CD14-positive monocyte (primary cell): ENCODE data around the gene INPP4A. TPM values are rescaled to one million over a fixed set of nuclear protein-coding genes. Genes with fewer than 3 reads are reported as not detected.
A peak's percentile ranks its signal among the peaks of the same experiment; 100 is the strongest.

Experiments used
- DNase-seq, 3 donors: peaks; one replicate each; pipeline ENCODE4 v3.0.0-alpha.2; 2011 to 2022
- H2AFZ ChIP-seq: 2 replicates; pipeline ENCODE4 v1.6.0; 2012; ENCODE audit warnings: mild to moderate bottlenecking, low read depth, low read length, inconsistent platforms; ENCODE audit not compliant: insufficient read depth, poor library complexity, severe bottlenecking
- H3K27ac ChIP-seq, 2 donors: 1 replicate in 1 of 2; 2 replicates in 1 of 2; pipeline ENCODE4 v1.5.1; 2012 to 2013; ENCODE audit warnings: low read length in 2 of 2, control low read depth in 1 of 2, inconsistent platforms in 1 of 2, low read depth in 1 of 2, mild to moderate bottlenecking in 1 of 2
- H3K27me3 ChIP-seq, 2 donors: one replicate each; pipeline versions ENCODE4 v1.6.0 to v1.6.1; 2011 to 2013; ENCODE audit warnings: low read length in 2 of 2; ENCODE audit not compliant: control insufficient read depth in 2 of 2, insufficient read depth in 2 of 2
- H3K36me3 ChIP-seq, 2 donors: replicated peaks in 1 of 2; 1 replicate in 1 of 2; 2 replicates in 1 of 2; pipeline versions ENCODE4 v1.5.1 to v1.6.1; 2012 to 2013; ENCODE audit warnings: low read length in 2 of 2, control low read depth in 1 of 2, inconsistent platforms in 1 of 2, mild to moderate bottlenecking in 1 of 2; ENCODE audit not compliant: insufficient read depth in 2 of 2, control insufficient read depth in 1 of 2
- H3K4me1 ChIP-seq, 2 donors: 1 replicate in 1 of 2; 2 replicates in 1 of 2; pipeline versions ENCODE4 v1.5.1 to v1.6.1; 2012 to 2013; ENCODE audit warnings: low read length in 2 of 2, control low read depth in 1 of 2, inconsistent platforms in 1 of 2, mild to moderate bottlenecking in 1 of 2, moderate library complexity in 1 of 2; ENCODE audit not compliant: insufficient read depth in 2 of 2, control insufficient read depth in 1 of 2
- H3K4me2 ChIP-seq: replicated peaks from 2 replicates; pipeline ENCODE3; 2012; ENCODE audit warnings: low read length, moderate library complexity, mild to moderate bottlenecking; ENCODE audit not compliant: poor library complexity, severe bottlenecking; ENCODE audit errors: extremely low read depth
- H3K4me3 ChIP-seq, 3 experiments: fragments of 200-600 bp in 1 of 3; sonication (generic) in 1 of 3; replicated peaks in 1 of 3; 1 replicate in 2 of 3; 2 replicates in 1 of 3; pipeline ENCODE4 v1.5.1; 2011 to 2013; ENCODE audit warnings: low read length in 3 of 3, mild to moderate bottlenecking in 3 of 3, control low read depth in 2 of 3, low read depth in 2 of 3, inconsistent platforms in 1 of 3, moderate library complexity in 1 of 3
- H3K79me2 ChIP-seq: 2 replicates; pipeline ENCODE4 v1.6.0; 2012; ENCODE audit warnings: mild to moderate bottlenecking, control low read depth, inconsistent platforms, low read length, moderate library complexity; ENCODE audit not compliant: insufficient read depth
- H3K9ac ChIP-seq: 2 replicates; pipeline ENCODE4 v1.6.0; 2017; ENCODE audit warnings: low read length, mild to moderate bottlenecking; ENCODE audit not compliant: insufficient read depth, poor library complexity, severe bottlenecking
- H3K9me3 ChIP-seq, 2 donors: replicated peaks in 1 of 2; 1 replicate in 1 of 2; 2 replicates in 1 of 2; pipeline versions ENCODE4 v1.5.1 to v1.6.1; 2012 to 2013; ENCODE audit warnings: low read length in 2 of 2, control low read depth in 1 of 2; ENCODE audit not compliant: control insufficient read depth in 1 of 2, insufficient read depth in 1 of 2
- H4K20me1 ChIP-seq: 2 replicates; pipeline ENCODE4 v1.6.0; 2012; ENCODE audit warnings: mild to moderate bottlenecking, low read length, control low read depth, moderate library complexity; ENCODE audit not compliant: insufficient read depth
- H3K27ac Mint-ChIP-seq, 7 donors: one replicate each; pipeline ENCODE4 v1.8.0; 2020; ENCODE audit warnings: mild to moderate bottlenecking in 7 of 7, mixed read lengths in 7 of 7, moderate library complexity in 6 of 7, inconsistent platforms in 2 of 7
- H3K27me3 Mint-ChIP-seq, 3 donors: one replicate each; pipeline ENCODE4 v1.8.0; 2021 to 2022; ENCODE audit warnings: low read depth in 3 of 3, mild to moderate bottlenecking in 3 of 3, mixed read lengths in 3 of 3, moderate library complexity in 3 of 3, inconsistent platforms in 1 of 3
- H3K36me3 Mint-ChIP-seq, 2 donors: one replicate each; pipeline ENCODE4 v1.8.0; 2020; ENCODE audit warnings: mixed read lengths in 2 of 2, inconsistent platforms in 1 of 2, mild to moderate bottlenecking in 1 of 2
- H3K4me1 Mint-ChIP-seq: one replicate; pipeline ENCODE4 v1.8.0; 2020; ENCODE audit warnings: mild to moderate bottlenecking, mixed read lengths
- H3K4me3 Mint-ChIP-seq, 2 donors: one replicate each; pipeline ENCODE4 v1.8.0; 2020; ENCODE audit warnings: mild to moderate bottlenecking in 2 of 2, mixed read lengths in 2 of 2, moderate library complexity in 1 of 2
- H3K9me3 Mint-ChIP-seq, 7 donors: one replicate each; pipeline ENCODE4 v1.8.0; 2020 to 2022; ENCODE audit warnings: mixed read lengths in 7 of 7, mild to moderate bottlenecking in 6 of 7, moderate library complexity in 6 of 7, inconsistent platforms in 2 of 7
- CTCF ChIP-seq: fragments of 200-600 bp; IDR thresholded peaks from one replicate; pipeline ENCODE4 v1.8.0; 2022; ENCODE audit warnings: antibody characterized with exemption, mild to moderate bottlenecking
- WGBS: methylation state at CpG from one replicate; pipeline ENCODE4 v1.1.5; 2013; ENCODE audit warnings: missing lambda C conversion rate; ENCODE audit not compliant: insufficient coverage; 5-methylcytosine and 5-hydroxymethylcytosine counted together
- intact Hi-C, 2 donors: fragments of 100-400 bp; cut with micrococcal nuclease; formaldehyde crosslinking; loops; one replicate each; pipeline versions ENCODE4 v1.15.0 to v1.15.1; 2023
- polyA plus RNA-seq, 3 donors: library from polyadenylated mRNA; depleted of rRNA in 1 of 3; unstranded in 2 of 3; stranded (reverse) in 1 of 3; fragments of 300-500 nt in 2 of 3; fragments of >200 nt in 1 of 3; fragmentation: Illumina TruSeq in 2 of 3; gene quantifications; 1 replicate in 2 of 3; 2 replicates in 1 of 3; pipeline ENCODE4 v1.2.3, GENCODE V29; 2012 to 2021

The INPP4A gene
- polyA plus RNA-seq, 3 donors, result 13.7 to 52.4 (median 20.7) TPM

GRCh38 chr2:98516571-98516970, 71.9 kb downstream of the INPP4A start:
- H3K36me3 Mint-ChIP-seq, result peaks cover 43 to 50% of the 10 kb centered on the region in 2 donors
- Histone ChIP-seq H3K4me1 (peaks cover 42 to 44% of the 10 kb centered on the region in 2 donors), H2AFZ (no peak overlapping the region), H3K4me2 (no peak overlapping the region), H3K79me2 (peaks cover 73% of the 10 kb centered on the region), H3K36me3 (peaks cover 22 to 33% of the 10 kb centered on the region in 2 donors), H3K4me3 (no peak overlapping the region), H3K9ac (no peak overlapping the region), H4K20me1 (peaks cover 33% of the 10 kb centered on the region), H3K27me3 (no peaks in the 10 kb centered on the region), H3K9me3 (no peaks in the 10 kb centered on the region), H3K27ac (peak overlapping the region in 1 of 2 donors; percentile 79)
- peak; percentile 14 for TF ChIP-seq CTCF
- DNase-seq, result peak; percentile 26 to 33 (median 32)
- H3K27me3 Mint-ChIP-seq, result peaks cover 0 to 1% (median 0%) of the 10 kb centered on the region in 3 donors
- no peaks in the 10 kb centered on the region for H3K9me3 Mint-ChIP-seq
- WGBS, result no CpG with 5 or more reads among the region's 3 CpGs
- no peak overlapping the region for H3K4me3 Mint-ChIP-seq
- peaks cover 62% of the 10 kb centered on the region for H3K4me1 Mint-ChIP-seq
- H3K27ac Mint-ChIP-seq, result peak overlapping the region; percentile 2 to 92 (median 88)
- intact Hi-C loops, result loop anchor here in 1 of 2 donors (5.0 kb wide), 1 partner anchor 104 kb away; no protein-coding TSS in a partner anchor

- Histone ChIP-seq H2AFZ (no peak overlapping the region), H3K36me3 (peaks cover 20 to 32% of the 10 kb centered on the region in 2 donors), H3K4me1 (peaks cover 42 to 43% of the 10 kb centered on the region in 2 donors), H3K4me2 (no peak overlapping the region), H3K9me3 (no peaks in the 10 kb centered on the region), H3K4me3 (no peak overlapping the region), H3K79me2 (peaks cover 62% of the 10 kb centered on the region), H3K27me3 (no peaks in the 10 kb centered on the region), H3K27ac (peak overlapping the region in 1 of 2 donors; percentile 79), H3K9ac (no peak overlapping the region), H4K20me1 (peaks cover 34% of the 10 kb centered on the region)
- Mint-ChIP-seq H3K36me3 (peaks cover 41 to 54% of the 10 kb centered on the region in 2 donors), H3K27me3 (no peaks in the 10 kb centered on the region), H3K27ac (peak overlapping the region in 6 of 7 donors; percentile 12 to 92 (median 89)), H3K4me1 (peaks cover 57% of the 10 kb centered on the region), H3K4me3 (no peak overlapping the region), H3K9me3 (no peaks in the 10 kb centered on the region)
- no CpG with 5 or more reads among the region's 2 CpGs for WGBS
- no peak for DNase-seq
- intact Hi-C loops, result loop anchor here (2.0 to 5.0 kb wide), 2 partner anchors 105 kb away; no protein-coding TSS in a partner anchor
- no peak for TF ChIP-seq CTCF
Observed at GRCh38 chr2:98517636-98518035, 73.0 kb downstream of the INPP4A start.
